ENCODE measurements around the gene ALDH1L2.

DNA sequence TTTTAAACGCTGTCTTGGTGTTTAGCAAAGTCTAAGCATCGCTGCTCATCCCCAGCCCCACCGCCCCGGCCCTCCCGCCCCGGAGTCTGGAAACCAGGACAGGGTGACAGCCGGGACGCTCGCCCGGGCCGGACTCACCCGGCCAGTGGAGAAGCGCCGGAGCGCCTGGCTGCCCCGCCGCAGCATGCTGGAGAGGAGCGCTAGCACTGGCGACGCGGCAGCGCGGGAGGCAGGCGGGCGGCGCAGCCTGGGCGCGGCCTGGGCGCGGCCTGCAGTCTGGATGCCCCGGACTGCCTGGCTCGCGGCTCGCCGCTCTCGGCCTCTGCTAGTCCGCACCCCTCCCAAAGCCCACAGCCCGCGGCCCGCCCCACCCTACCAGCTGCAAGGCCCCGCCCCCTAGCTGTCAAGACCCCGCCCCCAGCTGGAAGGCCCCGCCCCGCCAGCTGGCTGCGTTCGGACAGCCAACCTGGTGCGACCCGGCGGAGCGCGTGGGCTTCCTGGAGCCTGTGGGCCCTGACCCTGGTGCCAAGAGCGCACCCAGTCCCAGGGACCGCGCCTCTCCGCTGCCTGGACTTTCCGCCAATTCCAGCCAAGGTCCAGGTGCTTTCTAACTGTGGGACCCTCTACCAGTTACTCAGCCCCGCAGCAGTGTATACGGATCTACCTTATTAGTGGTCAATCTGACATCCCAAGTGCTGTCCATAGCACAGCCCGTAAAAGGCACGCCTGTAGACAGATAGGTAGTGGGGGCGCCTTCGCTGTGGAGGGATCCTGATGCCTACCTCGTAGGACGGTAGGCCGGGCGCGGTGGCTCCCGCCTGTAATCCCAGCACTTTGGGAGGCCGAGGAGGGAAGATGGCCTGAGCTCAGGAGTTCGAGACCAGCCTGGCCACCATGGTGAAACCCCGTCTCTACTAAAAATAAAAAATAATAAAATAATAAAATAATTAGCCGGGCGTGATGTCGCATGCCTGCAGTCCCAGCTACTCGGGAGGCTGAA, at the start of gene ALDH1L2:
- TF ChIP-seq CTCF (conservative IDR thresholded peaks at IDR 0.05) (no peak), EZH2 (IDR thresholded peaks at IDR 0.05; ENCODE audit: low read depth) (no peak)
